Small intestine (tissue), 7 donors: Measurements from ENCODE around the gene GHR. TPM values are rescaled to one million over a fixed set of nuclear protein-coding genes. Genes with fewer than 3 reads are reported as not detected.

Experiments used
- DNase-seq, 2 donors: peaks; one replicate each; pipeline versions ENCODE4 v3.0.0 to v3.0.0-alpha.2; 2013
- FAIRE-seq: peaks from 2 replicates; lab custom pipeline; 2012; peaks lifted over from hg19 to GRCh38; lab: Jason Lieb, UNC
- H3K27ac ChIP-seq, 3 donors: one replicate each; pipeline ENCODE4 v1.5.1; 2013; ENCODE audit warnings: low read length in 2 of 3, mild to moderate bottlenecking in 2 of 3, control low read depth in 1 of 3, inconsistent platforms in 1 of 3, low read depth in 1 of 3, moderate library complexity in 1 of 3
- H3K27me3 ChIP-seq, 3 donors: one replicate each; pipeline ENCODE4 v1.6.1; 2013; ENCODE audit warnings: low read length in 3 of 3, inconsistent platforms in 1 of 3; ENCODE audit not compliant: control insufficient read depth in 3 of 3, insufficient read depth in 3 of 3
- H3K36me3 ChIP-seq, 3 donors: one replicate each; pipeline ENCODE4 v1.6.1; 2013; ENCODE audit warnings: low read length in 3 of 3, inconsistent platforms in 1 of 3, low read depth in 1 of 3, mild to moderate bottlenecking in 1 of 3, moderate library complexity in 1 of 3; ENCODE audit not compliant: control insufficient read depth in 3 of 3, insufficient read depth in 2 of 3
- H3K4me1 ChIP-seq, 3 donors: one replicate each; pipeline ENCODE4 v1.6.1; 2013; ENCODE audit warnings: low read length in 2 of 3, inconsistent platforms in 1 of 3, low read depth in 1 of 3, mild to moderate bottlenecking in 1 of 3, moderate library complexity in 1 of 3; ENCODE audit not compliant: control insufficient read depth in 3 of 3, insufficient read depth in 2 of 3
- H3K4me3 ChIP-seq, 3 donors: one replicate each; pipeline ENCODE4 v1.5.1; 2013; ENCODE audit warnings: low read length in 3 of 3, control low read depth in 1 of 3, inconsistent platforms in 1 of 3, low read depth in 1 of 3, mild to moderate bottlenecking in 1 of 3, moderate library complexity in 1 of 3
- H3K9me3 ChIP-seq, 2 donors: one replicate each; pipeline ENCODE4 v1.6.1; 2013; ENCODE audit warnings: low read depth in 1 of 2, low read length in 1 of 2; ENCODE audit not compliant: control insufficient read depth in 2 of 2, insufficient read depth in 1 of 2
- WGBS, 3 donors: extraction: QIAGEN DNeasy Blood & Tissue Kit; methylation state at CpG; one replicate each; pipeline ENCODE4 v1.1.7; 2013; 5-methylcytosine and 5-hydroxymethylcytosine counted together
- polyA plus RNA-seq, 4 donors: library from polyadenylated mRNA; stranded (reverse) in 3 of 4; unstranded in 1 of 4; fragments of 200-250 nt in 3 of 4; fragments of 120-200 nt in 1 of 4; gene quantifications; one replicate each; pipeline versions ENCODE4 v1.2.1 to v1.2.3, GENCODE V29; 2013
- donor health status: healthy with polysubstance abuse.
- donor health status: control.
- donor health status: control.
- donor health status: Bipolar disorder and iron deficiency.
- donor health status: healthy.

GHR gene
- polyA plus RNA-seq, 4 donors, result 0.22 to 14.8 (median 1.4) TPM

DNA sequence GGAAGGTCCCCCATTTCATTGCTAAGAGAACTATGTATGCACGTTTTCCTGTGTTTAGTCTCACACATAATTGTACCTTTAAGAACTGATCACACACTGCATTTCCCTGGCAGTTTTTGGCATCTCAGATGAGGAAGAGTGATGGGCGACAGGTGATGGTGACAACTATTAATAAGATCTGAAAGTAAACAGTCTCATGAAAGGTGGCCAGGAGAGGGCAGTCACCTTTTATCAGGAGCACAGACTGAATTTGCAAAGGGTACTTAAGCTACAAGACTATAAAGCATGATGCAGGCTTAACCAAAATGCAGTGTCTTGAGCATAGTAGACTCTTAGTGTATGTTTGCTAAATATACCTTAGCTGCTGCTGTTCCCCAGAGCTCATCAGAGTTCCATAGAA, 91.5 kb downstream of the GHR start:
- Histone ChIP-seq H3K4me3 (no peak overlapping the region), H3K27me3 (no peaks in the 10 kb centered on the region), H3K27ac (no peak overlapping the region), H3K9me3 (no peaks in the 10 kb centered on the region), H3K36me3 (no peaks in the 10 kb centered on the region), H3K4me1 (peaks cover 0 to 6% (median 0%) of the 10 kb centered on the region in 3 donors)
- FAIRE-seq (no peak), DNase-seq (peak; percentile 2 to 17)
- WGBS, 3 donors, result 38 to 60% (median 38%) methylated on average over 2 of the region's 2 CpGs

GRCh38 chr5:42515504-42515903, 92.3 kb downstream of the GHR start:
- DNase-seq (no peak), FAIRE-seq (no peak)
- 71 to 81% (median 74%) methylated on average over 3 of the region's 3 CpGs for WGBS, 3 donors

DNA sequence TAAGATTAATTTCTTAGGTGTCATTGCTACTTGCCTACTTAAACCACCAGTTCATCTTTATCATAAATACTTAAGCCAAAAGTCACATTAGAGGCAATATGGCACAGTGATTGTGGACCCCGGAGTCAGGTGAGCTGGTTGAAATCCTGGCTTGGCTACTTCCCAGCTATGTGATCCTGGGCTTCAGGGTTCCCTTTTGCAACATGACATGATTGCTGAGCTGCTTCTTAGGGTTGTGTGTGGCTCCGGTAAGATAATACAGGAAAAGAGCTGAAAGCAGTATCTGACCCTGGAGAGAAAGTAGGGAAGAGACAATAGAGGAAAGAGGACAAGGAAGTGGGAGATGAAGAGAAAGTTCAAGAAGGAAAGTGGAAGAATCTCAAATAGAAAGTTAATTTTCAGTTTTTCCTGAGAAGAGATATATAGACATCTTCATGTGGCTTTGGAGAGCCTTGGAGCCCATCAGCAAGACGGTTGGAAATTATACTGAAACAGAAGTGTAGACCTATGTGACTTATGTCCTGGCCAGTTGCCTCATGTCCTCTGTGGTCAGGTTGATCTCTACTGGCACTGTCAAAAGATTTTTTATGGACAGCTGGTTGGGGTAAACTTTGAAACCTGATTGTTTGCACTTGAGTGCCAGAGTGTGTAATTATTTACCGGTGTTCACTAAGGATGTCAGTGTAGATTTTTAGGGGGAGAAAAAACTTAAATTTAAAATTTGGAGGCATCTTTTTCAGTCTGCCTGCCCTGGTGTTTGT, 93.2 kb downstream of the GHR start:
- FAIRE-seq, result no peak

More at GRCh38 chr5:42515504-42515903, 92.3 kb downstream of the GHR start:
- Histone ChIP-seq H3K27me3 (no peaks in the 10 kb centered on the region), H3K27ac (no peak overlapping the region), H3K36me3 (no peaks in the 10 kb centered on the region), H3K4me1 (peaks cover 0 to 6% (median 0%) of the 10 kb centered on the region in 3 donors), H3K9me3 (no peaks in the 10 kb centered on the region), H3K4me3 (no peak overlapping the region)

DNA sequence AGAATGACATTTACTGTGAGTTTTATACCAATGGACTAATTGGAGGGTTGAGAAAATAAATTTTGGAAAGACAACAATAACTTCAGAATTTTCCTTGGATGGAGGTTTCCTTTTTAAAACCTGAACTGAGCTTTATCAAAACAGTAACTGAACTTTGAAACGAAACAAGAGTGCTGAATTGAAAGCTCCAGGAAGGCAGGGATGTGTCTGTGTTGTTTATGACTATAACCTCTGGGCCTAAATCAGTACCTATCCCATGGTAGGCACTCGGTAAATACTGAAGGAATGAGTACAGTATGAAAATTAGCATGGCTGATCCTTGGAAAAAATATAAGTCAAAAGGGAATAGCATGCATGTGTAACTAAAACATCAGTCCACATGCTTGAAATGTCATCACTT, 93.9 kb downstream of the GHR start:
- 13 to 50% (median 28%) methylated on average over 2 of the region's 2 CpGs for WGBS, 3 donors
- peak in 1 of 2 donors; percentile 30 for DNase-seq
- Histone ChIP-seq H3K9me3 (no peaks in the 10 kb centered on the region), H3K27me3 (no peaks in the 10 kb centered on the region), H3K36me3 (no peaks in the 10 kb centered on the region), H3K4me3 (no peak overlapping the region), H3K27ac (no peak overlapping the region), H3K4me1 (peaks cover 0 to 8% (median 0%) of the 10 kb centered on the region in 3 donors)
- FAIRE-seq, result no peak

More for the DNA sequence above, 93.2 kb downstream of the GHR start:
- Histone ChIP-seq H3K4me1 (peaks cover 0 to 8% (median 0%) of the 10 kb centered on the region in 3 donors), H3K4me3 (no peak overlapping the region), H3K36me3 (no peaks in the 10 kb centered on the region), H3K27me3 (no peaks in the 10 kb centered on the region), H3K27ac (no peak overlapping the region), H3K9me3 (no peaks in the 10 kb centered on the region)
- WGBS, 3 donors, result 44 to 70% (median 55%) methylated on average over 4 of the region's 4 CpGs
- DNase-seq, result peak in 1 of 2 donors; percentile 24

- H3K9me3 ChIP-seq, result no peaks in the 10 kb centered on the region
- H3K27me3 ChIP-seq, result no peaks in the 10 kb centered on the region
- H3K27ac ChIP-seq, result no peak overlapping the region
- peaks cover 0 to 8% (median 0%) of the 10 kb centered on the region in 3 donors for H3K4me1 ChIP-seq
- FAIRE-seq (no peak), DNase-seq (no peak)
- 71 to 82% (median 74%) methylated on average over 8 of the region's 8 CpGs for WGBS, 3 donors
- H3K4me3 ChIP-seq, result no peak overlapping the region
- no peaks in the 10 kb centered on the region for H3K36me3 ChIP-seq
These were observed 95.5 kb downstream of the GHR start for GRCh38 chr5:42518595-42519221.

DNA sequence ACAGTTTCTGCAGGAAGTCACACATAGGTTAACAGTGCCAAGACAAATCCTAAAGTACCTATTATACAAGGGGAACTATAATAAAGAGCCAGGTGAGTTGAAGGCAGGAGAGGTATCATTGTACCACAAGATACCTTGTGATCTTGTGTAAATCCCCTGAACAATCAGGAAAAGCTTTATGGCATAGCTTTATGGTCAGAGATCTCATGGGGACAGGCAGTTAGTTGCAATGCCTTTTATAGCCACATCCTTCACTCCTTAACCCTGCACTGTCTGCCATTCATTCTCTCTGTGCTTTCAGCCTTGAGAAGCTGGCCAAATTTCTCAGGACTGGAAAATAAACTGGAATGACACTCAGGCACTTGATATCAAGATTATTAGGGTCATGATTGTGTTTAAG, 97.0 kb downstream of the GHR start:
- peaks cover 0 to 8% of the 10 kb centered on the region in 2 donors for H3K9me3 ChIP-seq
- H3K36me3 ChIP-seq, result no peaks in the 10 kb centered on the region
- peaks cover 0 to 8% (median 0%) of the 10 kb centered on the region in 3 donors for H3K4me1 ChIP-seq
- no peak overlapping the region for H3K4me3 ChIP-seq
- H3K27ac ChIP-seq, result peak overlapping the region in 1 of 3 donors; percentile 3
- FAIRE-seq, result no peak
- peak in 1 of 2 donors; percentile 63 for DNase-seq
- no peaks in the 10 kb centered on the region for H3K27me3 ChIP-seq

DNA sequence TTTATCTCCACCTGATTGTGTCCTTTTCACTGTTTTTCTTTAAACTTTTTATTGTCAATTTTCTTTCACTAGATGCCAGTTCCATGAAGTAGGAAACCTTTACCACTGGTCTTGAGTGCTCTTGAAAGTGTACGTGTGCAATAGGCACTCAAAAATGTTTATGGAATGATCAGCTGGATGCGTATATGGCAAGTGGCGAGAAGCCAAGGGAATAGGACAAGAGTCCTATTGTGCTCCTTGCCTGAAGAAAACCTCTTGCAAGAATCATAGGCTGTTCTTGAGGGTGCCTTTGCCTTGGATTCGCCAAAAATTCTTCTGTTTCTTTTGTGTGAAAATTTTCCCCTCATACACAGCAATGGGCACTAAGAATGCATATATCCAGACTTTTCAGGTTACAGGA, 97.7 kb downstream of the GHR start:
- no peaks in the 10 kb centered on the region for H3K27me3 ChIP-seq
- peaks cover 0 to 8% of the 10 kb centered on the region in 2 donors for H3K9me3 ChIP-seq
- DNase-seq (no peak), FAIRE-seq (no peak)
- no peak overlapping the region for H3K4me3 ChIP-seq
- 50 to 69% (median 58%) methylated on average over 4 of the region's 4 CpGs for WGBS, 3 donors
- no peak overlapping the region for H3K27ac ChIP-seq
- H3K36me3 ChIP-seq, result no peaks in the 10 kb centered on the region
- H3K4me1 ChIP-seq, result peaks cover 0 to 8% (median 0%) of the 10 kb centered on the region in 3 donors

DNA sequence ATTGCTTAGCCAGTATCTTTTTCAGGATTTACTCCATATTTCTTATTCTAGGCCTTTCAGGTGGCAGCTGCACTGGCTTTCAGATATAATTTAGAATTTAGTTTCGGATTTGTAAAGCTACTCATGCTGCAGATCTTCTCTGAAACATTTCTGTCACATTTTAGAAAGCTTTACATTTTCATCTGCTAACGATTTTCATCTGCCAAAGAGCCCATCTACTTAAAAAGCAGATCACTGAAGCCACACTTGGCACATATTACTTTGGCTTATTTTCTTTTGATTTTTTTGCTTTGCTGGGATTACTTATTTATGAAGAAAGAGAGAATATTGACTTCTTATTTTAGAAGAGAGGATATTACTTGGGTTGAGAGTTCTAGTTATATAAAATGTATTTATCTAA, 98.2 kb downstream of the GHR start:
- DNase-seq, result no peak
- Histone ChIP-seq H3K27me3 (no peaks in the 10 kb centered on the region), H3K4me3 (no peak overlapping the region), H3K9me3 (peaks cover 0 to 8% of the 10 kb centered on the region in 2 donors), H3K27ac (no peak overlapping the region), H3K4me1 (peaks cover 0 to 5% (median 0%) of the 10 kb centered on the region in 3 donors), H3K36me3 (no peaks in the 10 kb centered on the region)
- no peak for FAIRE-seq
- 50 to 68% (median 65%) methylated on average over 2 of the region's 2 CpGs for WGBS, 3 donors
